ENCODE data around the gene ANTXR2.

ANTXR2 gene

GRCh38 chr4:79854856-79855502, 218.1 kb downstream of the ANTXR2 start:
- DNase-seq = no peak

GRCh38 chr4:79852305-79852730, 220.7 kb downstream of the ANTXR2 start:
- DNase-seq = no peak

- DNase-seq = no peak
Measured at GRCh38 chr4:79851625-79852304, 221.3 kb downstream of the ANTXR2 start.

Data from T-helper 1 cell (primary cell).